ENCODE results near the gene CLMP.

- TF ChIP-seq MED1 (CRISPR knock-in tag; IDR thresholded peaks at IDR 0.05; ENCODE audit: borderline replicate concordance) (no peak), ZKSCAN8 (CRISPR knock-in tag; IDR thresholded peaks at IDR 0.05) (no peak), NR2C2 (CRISPR knock-in tag; IDR thresholded peaks at IDR 0.05) (no peak), NR2C2 (tag; IDR thresholded peaks at IDR 0.05) (no peak), ZNF431 (CRISPR knock-in tag; IDR thresholded peaks at IDR 0.05) (no peak), TARDBP (IDR thresholded peaks at IDR 0.05) (no peak), IRF2 (CRISPR knock-in tag; IDR thresholded peaks at IDR 0.05) (no peak), USF1 (CRISPR knock-in tag; IDR thresholded peaks at IDR 0.05) (no peak), NFE2L1 (tag; IDR thresholded peaks at IDR 0.05; ENCODE audit: borderline replicate concordance, low read depth) (no peak)
- TF ChIP-seq, protein P1, sequence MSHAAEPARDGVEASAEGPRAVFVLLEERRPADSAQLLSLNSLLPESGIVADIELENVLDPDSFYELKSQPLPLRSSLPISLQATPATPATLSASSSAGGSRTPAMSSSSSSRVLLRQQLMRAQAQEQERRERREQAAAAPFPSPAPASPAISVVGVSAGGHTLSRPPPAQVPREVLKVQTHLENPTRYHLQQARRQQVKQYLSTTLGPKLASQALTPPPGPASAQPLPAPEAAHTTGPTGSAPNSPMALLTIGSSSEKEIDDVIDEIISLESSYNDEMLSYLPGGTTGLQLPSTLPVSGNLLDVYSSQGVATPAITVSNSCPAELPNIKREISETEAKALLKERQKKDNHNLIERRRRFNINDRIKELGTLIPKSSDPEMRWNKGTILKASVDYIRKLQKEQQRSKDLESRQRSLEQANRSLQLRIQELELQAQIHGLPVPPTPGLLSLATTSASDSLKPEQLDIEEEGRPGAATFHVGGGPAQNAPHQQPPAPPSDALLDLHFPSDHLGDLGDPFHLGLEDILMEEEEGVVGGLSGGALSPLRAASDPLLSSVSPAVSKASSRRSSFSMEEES (CRISPR knock-in tag; IDR thresholded peaks at IDR 0.05): no peak
- TF ChIP-seq, protein P2, sequence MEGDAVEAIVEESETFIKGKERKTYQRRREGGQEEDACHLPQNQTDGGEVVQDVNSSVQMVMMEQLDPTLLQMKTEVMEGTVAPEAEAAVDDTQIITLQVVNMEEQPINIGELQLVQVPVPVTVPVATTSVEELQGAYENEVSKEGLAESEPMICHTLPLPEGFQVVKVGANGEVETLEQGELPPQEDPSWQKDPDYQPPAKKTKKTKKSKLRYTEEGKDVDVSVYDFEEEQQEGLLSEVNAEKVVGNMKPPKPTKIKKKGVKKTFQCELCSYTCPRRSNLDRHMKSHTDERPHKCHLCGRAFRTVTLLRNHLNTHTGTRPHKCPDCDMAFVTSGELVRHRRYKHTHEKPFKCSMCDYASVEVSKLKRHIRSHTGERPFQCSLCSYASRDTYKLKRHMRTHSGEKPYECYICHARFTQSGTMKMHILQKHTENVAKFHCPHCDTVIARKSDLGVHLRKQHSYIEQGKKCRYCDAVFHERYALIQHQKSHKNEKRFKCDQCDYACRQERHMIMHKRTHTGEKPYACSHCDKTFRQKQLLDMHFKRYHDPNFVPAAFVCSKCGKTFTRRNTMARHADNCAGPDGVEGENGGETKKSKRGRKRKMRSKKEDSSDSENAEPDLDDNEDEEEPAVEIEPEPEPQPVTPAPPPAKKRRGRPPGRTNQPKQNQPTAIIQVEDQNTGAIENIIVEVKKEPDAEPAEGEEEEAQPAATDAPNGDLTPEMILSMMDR (IDR thresholded peaks at IDR 0.05 in 2 of 3, conservative IDR thresholded peaks at IDR 0.05 in 1 of 3; ENCODE audit: insufficient read depth in 2 of 3, low read depth in 1 of 3, low read length in 3 of 3): no peak
- TF ChIP-seq, protein P3, sequence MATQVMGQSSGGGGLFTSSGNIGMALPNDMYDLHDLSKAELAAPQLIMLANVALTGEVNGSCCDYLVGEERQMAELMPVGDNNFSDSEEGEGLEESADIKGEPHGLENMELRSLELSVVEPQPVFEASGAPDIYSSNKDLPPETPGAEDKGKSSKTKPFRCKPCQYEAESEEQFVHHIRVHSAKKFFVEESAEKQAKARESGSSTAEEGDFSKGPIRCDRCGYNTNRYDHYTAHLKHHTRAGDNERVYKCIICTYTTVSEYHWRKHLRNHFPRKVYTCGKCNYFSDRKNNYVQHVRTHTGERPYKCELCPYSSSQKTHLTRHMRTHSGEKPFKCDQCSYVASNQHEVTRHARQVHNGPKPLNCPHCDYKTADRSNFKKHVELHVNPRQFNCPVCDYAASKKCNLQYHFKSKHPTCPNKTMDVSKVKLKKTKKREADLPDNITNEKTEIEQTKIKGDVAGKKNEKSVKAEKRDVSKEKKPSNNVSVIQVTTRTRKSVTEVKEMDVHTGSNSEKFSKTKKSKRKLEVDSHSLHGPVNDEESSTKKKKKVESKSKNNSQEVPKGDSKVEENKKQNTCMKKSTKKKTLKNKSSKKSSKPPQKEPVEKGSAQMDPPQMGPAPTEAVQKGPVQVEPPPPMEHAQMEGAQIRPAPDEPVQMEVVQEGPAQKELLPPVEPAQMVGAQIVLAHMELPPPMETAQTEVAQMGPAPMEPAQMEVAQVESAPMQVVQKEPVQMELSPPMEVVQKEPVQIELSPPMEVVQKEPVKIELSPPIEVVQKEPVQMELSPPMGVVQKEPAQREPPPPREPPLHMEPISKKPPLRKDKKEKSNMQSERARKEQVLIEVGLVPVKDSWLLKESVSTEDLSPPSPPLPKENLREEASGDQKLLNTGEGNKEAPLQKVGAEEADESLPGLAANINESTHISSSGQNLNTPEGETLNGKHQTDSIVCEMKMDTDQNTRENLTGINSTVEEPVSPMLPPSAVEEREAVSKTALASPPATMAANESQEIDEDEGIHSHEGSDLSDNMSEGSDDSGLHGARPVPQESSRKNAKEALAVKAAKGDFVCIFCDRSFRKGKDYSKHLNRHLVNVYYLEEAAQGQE (IDR thresholded peaks at IDR 0.05; ENCODE audit: borderline replicate concordance): no peak
- TF ChIP-seq, protein P3 (CRISPR knock-in tag; IDR thresholded peaks at IDR 0.05; ENCODE audit: low read depth): no peak
Measured at GRCh38 chr11:123181075-123181474, 14.0 kb downstream of the CLMP start.

All from K562 (cell line).